ENCODE measurements around the gene KIF5B. TPM values are rescaled to one million over a fixed set of nuclear protein-coding genes. Genes with fewer than 3 reads are reported as not detected.

KIF5B gene
- total RNA-seq, 1 experiment from 2014 or later: 117 TPM

- ChIA-PET POLR2A (no interaction called here), RAD21 (ENCODE audit: low non-redundant PET in 1 of 2, low total read pairs in 2 of 2, uncharacterized antibody in 2 of 2, unreplicated experiment in 2 of 2) (no interaction called here), CTCF (no interaction called here)
- ATAC-seq (no peak), DNase-seq (ENCODE audit: low read depth, low spot score) (no peak)
- Histone ChIP-seq H3K27ac (ENCODE audit: low read depth, low read length) (no peak overlapping the region), H2AFZ (ENCODE audit: low read depth, low read length, poor library complexity, severe bottlenecking) (no peak overlapping the region), H3K27me3 (ENCODE audit: insufficient read depth, low read length) (no peaks in the 10 kb centered on the region), H4K20me1 (ENCODE audit: insufficient read depth) (no peaks in the 10 kb centered on the region), H3K9me2 (ENCODE audit: insufficient read depth) (no peaks in the 10 kb centered on the region), H3K9me3 (ENCODE audit: control insufficient read depth in 1 of 2, insufficient read depth in 1 of 2, low read depth in 1 of 2, low read length in 2 of 2) (no peaks in the 10 kb centered on the region), H3K4me2 (ENCODE audit: low read length) (no peak overlapping the region), H3K36me3 (ENCODE audit: control insufficient read depth in 1 of 2, insufficient read depth in 2 of 2, low read length in 2 of 2) (no peaks in the 10 kb centered on the region), H3K4me1 (ENCODE audit: control insufficient read depth in 1 of 2, insufficient read depth in 2 of 2, low read length in 2 of 2) (peaks cover 4 to 5% of the 10 kb centered on the region in 2 experiments; a peak in 2 of 4 replicates), H3K9ac (ENCODE audit: low read length) (no peak overlapping the region), H3K4me3 (replicated peaks in 1 of 2; ENCODE audit: low read depth in 1 of 2, low read length in 2 of 2) (no peak overlapping the region), H3K79me2 (ENCODE audit: insufficient read depth, low read length) (no peaks in the 10 kb centered on the region)
- TF ChIP-seq FOSL1 (IDR thresholded peaks at IDR 0.05; ENCODE audit: low read depth) (no peak), SIN3A (IDR thresholded peaks at IDR 0.05; ENCODE audit: low read depth) (no peak)
- BruUV-seq (replicated peaks): no TSS peak
- intact Hi-C loops (cut with micrococcal nuclease): no loop called here
Measured at GRCh38 chr10:32091046-32091445, 34.8 kb upstream of the KIF5B start.

- intact Hi-C loops (cut with micrococcal nuclease): no loop called here
Measured at GRCh38 chr10:32084185-32084851, 28.1 kb upstream of the KIF5B start.

More at GRCh38 chr10:32084185-32084851, 28.1 kb upstream of the KIF5B start:
- Histone ChIP-seq H3K36me3 (ENCODE audit: control insufficient read depth in 1 of 2, insufficient read depth in 2 of 2, low read length in 2 of 2) (no peaks in the 10 kb centered on the region), H3K27me3 (ENCODE audit: insufficient read depth, low read length) (no peaks in the 10 kb centered on the region), H3K79me2 (ENCODE audit: insufficient read depth, low read length) (no peaks in the 10 kb centered on the region), H3K4me2 (ENCODE audit: low read length) (no peak overlapping the region), H3K27ac (ENCODE audit: low read depth, low read length) (no peak overlapping the region), H3K9me3 (ENCODE audit: control insufficient read depth in 1 of 2, insufficient read depth in 1 of 2, low read depth in 1 of 2, low read length in 2 of 2) (no peaks in the 10 kb centered on the region), H2AFZ (ENCODE audit: low read depth, low read length, poor library complexity, severe bottlenecking) (no peak overlapping the region), H3K4me1 (ENCODE audit: control insufficient read depth in 1 of 2, insufficient read depth in 2 of 2, low read length in 2 of 2) (no peaks in the 10 kb centered on the region), H3K9ac (ENCODE audit: low read length) (no peak overlapping the region), H4K20me1 (ENCODE audit: insufficient read depth) (no peaks in the 10 kb centered on the region), H3K9me2 (ENCODE audit: insufficient read depth) (no peaks in the 10 kb centered on the region), H3K4me3 (replicated peaks in 1 of 2; ENCODE audit: low read depth in 1 of 2, low read length in 2 of 2) (no peak overlapping the region)
- DNase-seq (ENCODE audit: low read depth, low spot score) (no peak), ATAC-seq (no peak)
- ChIA-PET POLR2A (no interaction called here), RAD21 (ENCODE audit: low non-redundant PET in 1 of 2, low total read pairs in 2 of 2, uncharacterized antibody in 2 of 2, unreplicated experiment in 2 of 2) (no interaction called here), CTCF (no interaction called here)
- TF ChIP-seq JUND (IDR thresholded peaks at IDR 0.05) (no peak), YY1 (IDR thresholded peaks at IDR 0.05; ENCODE audit: extremely low read depth, insufficient replicate concordance, low read depth, low read length) (no peak), SIN3A (IDR thresholded peaks at IDR 0.05; ENCODE audit: low read depth) (no peak), RAD21 (IDR thresholded peaks at IDR 0.05; ENCODE audit: low read depth) (no peak), SP1 (IDR thresholded peaks at IDR 0.05; ENCODE audit: low read depth) (no peak)
- no TSS peak for BruUV-seq (replicated peaks)

Measured in HCT116 (cell line).